Measurements from ENCODE around the gene HDLBP. TPM values are rescaled to one million over a fixed set of nuclear protein-coding genes. Genes with fewer than 3 reads are reported as not detected.
A peak's percentile ranks its signal among the peaks of the same experiment; 100 is the strongest.
"Not testable (repeated sequence)": the region's sequence is repeated elsewhere in the genome, so short reads cannot be mapped to it uniquely, and the experiment has no call there.

The HDLBP gene
- total and polyA plus RNA-seq, 2 experiments from 2014 or later: 613 to 711 TPM

DNA sequence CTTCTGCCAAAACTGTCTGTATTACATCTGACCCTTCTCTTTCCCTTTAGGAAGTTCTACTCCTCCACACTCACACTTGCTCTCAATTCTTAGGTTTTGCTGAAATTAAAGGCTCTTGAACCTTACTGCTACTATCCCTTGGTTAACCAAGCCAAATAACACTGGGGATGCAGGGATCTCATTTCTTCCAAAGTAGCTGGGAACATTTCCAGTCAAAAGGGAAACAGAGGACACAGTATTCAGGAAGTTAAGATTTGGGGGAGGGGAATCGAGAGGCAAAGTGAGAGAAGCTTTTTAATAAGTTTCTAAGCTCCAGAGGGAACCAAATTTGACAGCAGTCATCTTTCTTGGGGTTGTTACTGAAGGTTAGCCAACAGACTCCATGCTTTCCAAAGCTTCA, 6.4 kb upstream of the HDLBP start:
- Histone ChIP-seq H3K4me1 (ENCODE audit: insufficient read depth) (peaks cover 68% of the 10 kb centered on the region), H3K36me3 (ENCODE audit: low read depth) (peaks cover 22% of the 10 kb centered on the region), H3F3A (ENCODE audit: insufficient read depth) (peaks cover 21% of the 10 kb centered on the region), H3K9me2 (ENCODE audit: insufficient read depth) (no peaks in the 10 kb centered on the region), H3K9me3 (ENCODE audit: low read depth) (no peaks in the 10 kb centered on the region), H3K9ac (peak overlapping the region; percentile 19; the same call in 1 of the 2 replicates), H3K4me3 (peak overlapping the region; percentile 22; the same call in 1 of the 2 replicates), H3K27me3 (replicated peaks; ENCODE audit: insufficient read depth) (no peaks in the 10 kb centered on the region), H3K79me2 (ENCODE audit: insufficient read depth) (peaks cover 100% of the 10 kb centered on the region), H3K27ac (no peak overlapping the region), H3K4me2 (ENCODE audit: unreplicated experiment) (peak overlapping the region; percentile 45), H2AFZ (no peak overlapping the region), H4K20me1 (ENCODE audit: insufficient read depth) (peaks cover 50% of the 10 kb centered on the region)
- DNase-seq: no peak
- TF ChIP-seq EZH2phosphoT487 (IDR thresholded peaks at IDR 0.05; ENCODE audit: insufficient read depth, low read depth): no peak
- TF ChIP-seq EZH2 (IDR thresholded peaks at IDR 0.05; ENCODE audit: insufficient read depth, poor library complexity, severe bottlenecking): no peak
- in situ Hi-C loops (cut with MboI): no loop called here
- 39 to 59% methylated on average over 1 of the region's 1 CpG for WGBS, 2 experiments (ENCODE audit: low coverage in 1 of 2, low lambda C conversion rate in 2 of 2, missing lambda C conversion rate in 2 of 2)

DNA sequence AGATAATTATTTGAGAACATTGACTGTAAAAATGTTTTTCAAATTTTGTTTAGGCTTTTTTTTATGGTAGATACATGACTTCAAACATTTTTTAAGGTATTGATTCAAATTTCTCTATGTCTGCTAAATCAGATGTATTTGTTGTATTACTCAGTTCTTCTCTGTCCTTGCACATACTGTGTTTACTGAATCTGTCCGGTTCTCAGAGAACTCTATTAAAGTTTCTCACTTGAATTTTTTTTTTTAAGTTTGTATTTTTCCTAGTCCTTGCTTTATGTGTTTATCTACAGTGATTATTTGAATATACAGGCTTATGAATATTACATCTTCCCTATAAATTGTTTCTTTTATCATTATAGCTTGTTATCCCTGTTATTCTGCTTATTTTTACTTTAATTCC, 5.6 kb upstream of the HDLBP start:
- Histone ChIP-seq H4K20me1 (ENCODE audit: insufficient read depth) (peaks cover 50% of the 10 kb centered on the region), H3K9me2 (ENCODE audit: insufficient read depth) (no peaks in the 10 kb centered on the region), H3F3A (ENCODE audit: insufficient read depth) (peaks cover 21% of the 10 kb centered on the region), H3K27ac (no peak overlapping the region), H3K9me3 (ENCODE audit: low read depth) (no peaks in the 10 kb centered on the region), H3K36me3 (ENCODE audit: low read depth) (peaks cover 16% of the 10 kb centered on the region), H3K79me2 (ENCODE audit: insufficient read depth) (peaks cover 100% of the 10 kb centered on the region), H3K9ac (peak overlapping the region; percentile 19), H3K27me3 (replicated peaks; ENCODE audit: insufficient read depth) (no peaks in the 10 kb centered on the region), H2AFZ (no peak overlapping the region), H3K4me3 (peak overlapping the region; percentile 22), H3K4me1 (ENCODE audit: insufficient read depth) (peaks cover 68% of the 10 kb centered on the region), H3K4me2 (ENCODE audit: unreplicated experiment) (peak overlapping the region; percentile 45)
- 5 to 6% methylated on average over 1 of the region's 1 CpG for WGBS, 2 experiments (ENCODE audit: low coverage in 1 of 2, low lambda C conversion rate in 2 of 2, missing lambda C conversion rate in 2 of 2)
- in situ Hi-C loops (cut with MboI): no loop called here
- TF ChIP-seq EZH2phosphoT487 (IDR thresholded peaks at IDR 0.05; ENCODE audit: insufficient read depth, low read depth) (no peak), EZH2 (IDR thresholded peaks at IDR 0.05; ENCODE audit: insufficient read depth, poor library complexity, severe bottlenecking) (no peak)
- no peak for DNase-seq

- 0 out of 2 replicates have a peak overlapping the region, but pooled peaks have one; percentile 22 for H3K4me3 ChIP-seq
- no peak overlapping the region for H2AFZ ChIP-seq
- H3K27me3 ChIP-seq (replicated peaks; ENCODE audit: insufficient read depth): no peaks in the 10 kb centered on the region
- peak overlapping the region; percentile 19 for H3K9ac ChIP-seq
- in situ Hi-C loops (cut with MboI): no loop called here
- H3K36me3 ChIP-seq (ENCODE audit: low read depth): peaks cover 9% of the 10 kb centered on the region
- H3K4me2 ChIP-seq (ENCODE audit: unreplicated experiment): no peak overlapping the region
- no peaks in the 10 kb centered on the region for H3K9me2 ChIP-seq (ENCODE audit: insufficient read depth)
- H3K4me1 ChIP-seq (ENCODE audit: insufficient read depth): peaks cover 68% of the 10 kb centered on the region
- H3K9me3 ChIP-seq (ENCODE audit: low read depth): no peaks in the 10 kb centered on the region
- no peak for DNase-seq
- H3K79me2 ChIP-seq (ENCODE audit: insufficient read depth): peaks cover 96% of the 10 kb centered on the region
- H3F3A ChIP-seq (ENCODE audit: insufficient read depth): peaks cover 19% of the 10 kb centered on the region
- H4K20me1 ChIP-seq (ENCODE audit: insufficient read depth): peaks cover 50% of the 10 kb centered on the region
- no peak overlapping the region for H3K27ac ChIP-seq
- no peak for TF ChIP-seq EZH2phosphoT487 (IDR thresholded peaks at IDR 0.05; ENCODE audit: insufficient read depth, low read depth)
- no peak for TF ChIP-seq EZH2 (IDR thresholded peaks at IDR 0.05; ENCODE audit: insufficient read depth, poor library complexity, severe bottlenecking)
- WGBS, 2 experiments (ENCODE audit: low coverage in 1 of 2, low lambda C conversion rate in 2 of 2, missing lambda C conversion rate in 2 of 2): 91 to 96% methylated on average over 8 of the region's 8 CpGs
Measured at GRCh38 chr2:241320394-241320793, 4.9 kb upstream of the HDLBP start.

GRCh38 chr2:241318830-241319229, 3.4 kb upstream of the HDLBP start:
- H3K27me3 ChIP-seq (replicated peaks; ENCODE audit: insufficient read depth); in situ Hi-C loops (cut with MboI); H3K9me3 ChIP-seq (ENCODE audit: low read depth); H3K27ac ChIP-seq; H3K9me2 ChIP-seq (ENCODE audit: insufficient read depth); DNase-seq; H2AFZ ChIP-seq; H3K36me3 ChIP-seq (ENCODE audit: low read depth): not testable (repeated sequence)
- peaks cover 12% of the 10 kb centered on the region for H3F3A ChIP-seq (ENCODE audit: insufficient read depth)
- H3K4me3 ChIP-seq: peak overlapping the region; percentile 95
- H3K4me2 ChIP-seq (ENCODE audit: unreplicated experiment): peak overlapping the region; percentile 96
- H4K20me1 ChIP-seq (ENCODE audit: insufficient read depth): peaks cover 46% of the 10 kb centered on the region
- H3K4me1 ChIP-seq (ENCODE audit: insufficient read depth): peaks cover 61% of the 10 kb centered on the region
- 82 to 87% methylated on average over 6 of the region's 6 CpGs for WGBS, 2 experiments (ENCODE audit: low coverage in 1 of 2, low lambda C conversion rate in 2 of 2, missing lambda C conversion rate in 2 of 2)
- H3K9ac ChIP-seq: peak overlapping the region; percentile 97; the same call in 1 of the 2 replicates
- H3K79me2 ChIP-seq (ENCODE audit: insufficient read depth): peaks cover 90% of the 10 kb centered on the region

GRCh38 chr2:241317391-241317790, 1.9 kb upstream of the HDLBP start:
- WGBS, 2 experiments (ENCODE audit: low coverage in 1 of 2, low lambda C conversion rate in 2 of 2, missing lambda C conversion rate in 2 of 2): 3 to 9% methylated on average over 4 of the region's 4 CpGs
- H3K4me2 ChIP-seq (ENCODE audit: unreplicated experiment): peak overlapping the region; percentile 96
- H3K9me2 ChIP-seq (ENCODE audit: insufficient read depth): no peaks in the 10 kb centered on the region
- H3K27ac ChIP-seq: peak overlapping the region; percentile 89; the same call in 1 of the 2 replicates
- no peaks in the 10 kb centered on the region for H3K9me3 ChIP-seq (ENCODE audit: low read depth)
- no peaks in the 10 kb centered on the region for H3K36me3 ChIP-seq (ENCODE audit: low read depth)
- peaks cover 15% of the 10 kb centered on the region for H3F3A ChIP-seq (ENCODE audit: insufficient read depth)
- peaks cover 90% of the 10 kb centered on the region for H3K79me2 ChIP-seq (ENCODE audit: insufficient read depth)
- no peak for TF ChIP-seq EZH2 (IDR thresholded peaks at IDR 0.05; ENCODE audit: insufficient read depth, poor library complexity, severe bottlenecking)
- TF ChIP-seq EZH2phosphoT487 (IDR thresholded peaks at IDR 0.05; ENCODE audit: insufficient read depth, low read depth): no peak
- peak; percentile 40 for DNase-seq
- peaks cover 40% of the 10 kb centered on the region for H4K20me1 ChIP-seq (ENCODE audit: insufficient read depth)
- in situ Hi-C loops (cut with MboI): no loop called here
- H3K27me3 ChIP-seq (replicated peaks; ENCODE audit: insufficient read depth): no peaks in the 10 kb centered on the region
- H3K9ac ChIP-seq: peak overlapping the region; percentile 97
- H3K4me3 ChIP-seq: peak overlapping the region; percentile 95
- H3K4me1 ChIP-seq (ENCODE audit: insufficient read depth): peaks cover 59% of the 10 kb centered on the region
- no peak overlapping the region for H2AFZ ChIP-seq
